Stimulated activated CD4-positive, alpha-beta T cell treated with anti-CD3 and anti-CD28 coated beads, Interleukin-12 subunit alpha, Interleukin-12 subunit beta, amount 100 ng/mL, for 48 hours (primary cell): Measurements from ENCODE around the gene AMDHD1.
"Not testable (repeated sequence)": the region's sequence is repeated elsewhere in the genome, so short reads cannot be mapped to it uniquely, and the experiment has no call there.

ENCODE experiments used
- DNase-seq, 3 donors: peaks; one replicate each; pipeline ENCODE4 v3.0.0-alpha.2; 2020; ENCODE audit warnings: low read depth in 2 of 3, low spot score in 1 of 3

AMDHD1 gene

GRCh38 chr12:95963096-95963495, 20.0 kb downstream of the AMDHD1 start:
- no peak for DNase-seq

DNA sequence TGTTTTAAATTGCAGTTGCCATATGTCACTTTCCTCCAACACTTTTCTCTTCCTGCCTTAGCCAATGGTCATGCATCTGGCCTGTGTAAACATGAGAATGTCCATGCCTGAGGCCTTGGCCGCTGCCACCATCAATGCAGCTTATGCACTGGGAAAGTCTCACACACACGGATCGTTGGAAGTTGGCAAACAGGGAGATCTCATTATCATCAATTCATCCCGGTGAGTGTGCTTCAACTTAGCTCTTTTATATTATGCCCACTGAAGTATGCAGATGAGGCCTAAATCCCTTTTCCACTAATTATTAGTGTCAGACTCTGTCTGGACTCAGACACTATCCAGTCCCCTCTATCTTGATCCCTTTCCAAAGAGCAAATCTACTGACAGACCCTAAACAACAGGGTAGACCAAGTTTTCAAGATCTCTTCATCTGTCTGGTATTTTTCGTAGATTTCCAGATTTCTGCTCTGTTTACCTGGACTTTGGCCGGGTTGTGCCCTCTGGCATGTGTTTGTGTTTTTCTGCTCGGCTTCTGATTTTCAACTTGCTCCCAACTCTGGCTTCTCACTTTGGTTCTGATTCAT, 23.2 kb downstream of the AMDHD1 start:
- DNase-seq, result no peak

DNA sequence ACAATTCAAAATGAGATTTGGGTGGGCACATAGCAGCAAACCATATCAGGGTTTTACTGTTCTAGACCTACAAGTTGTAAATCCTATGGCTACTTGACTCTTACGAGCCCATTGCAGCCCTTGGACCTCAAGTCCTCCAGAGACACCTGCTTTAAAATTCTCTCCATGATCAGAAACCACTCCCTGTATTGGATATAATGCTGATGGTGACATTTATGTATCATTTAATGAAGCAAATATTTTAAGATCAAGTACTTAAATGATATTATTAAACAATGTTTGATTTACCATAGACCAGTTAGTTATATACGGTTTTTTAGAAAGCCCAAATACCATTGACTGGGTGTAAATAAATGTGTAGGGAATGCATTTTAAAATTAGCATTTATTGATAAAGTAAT, 24.2 kb downstream of the AMDHD1 start:
- no peak for DNase-seq

- DNase-seq, result not testable (repeated sequence)
Observed at GRCh38 chr12:95969116-95969515, 26.0 kb downstream of the AMDHD1 start.

GRCh38 chr12:95970905-95971304, 27.8 kb downstream of the AMDHD1 start:
- DNase-seq, result no peak

- no peak for DNase-seq
Observed at GRCh38 chr12:95972832-95973456, 29.8 kb downstream of the AMDHD1 start.

DNA sequence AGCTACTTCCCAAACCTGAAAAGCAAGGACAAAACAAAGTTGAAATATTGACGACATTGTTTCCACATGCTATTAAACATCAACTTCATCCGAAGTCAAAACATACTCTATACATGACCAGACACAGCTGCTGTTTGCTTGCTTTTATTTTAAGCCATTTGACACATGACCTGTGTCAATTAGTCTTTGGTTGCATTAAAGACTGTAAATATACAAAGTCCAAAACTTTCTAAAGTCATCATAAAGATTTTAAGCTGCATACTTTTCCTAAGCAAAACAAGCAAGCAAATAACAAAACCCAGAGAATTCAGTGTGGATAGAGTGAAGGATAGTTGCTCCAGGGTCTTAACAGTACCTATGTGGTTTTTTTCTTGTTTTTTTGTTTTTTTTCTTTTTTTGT, 31.2 kb downstream of the AMDHD1 start:
- DNase-seq, result no peak

DNA sequence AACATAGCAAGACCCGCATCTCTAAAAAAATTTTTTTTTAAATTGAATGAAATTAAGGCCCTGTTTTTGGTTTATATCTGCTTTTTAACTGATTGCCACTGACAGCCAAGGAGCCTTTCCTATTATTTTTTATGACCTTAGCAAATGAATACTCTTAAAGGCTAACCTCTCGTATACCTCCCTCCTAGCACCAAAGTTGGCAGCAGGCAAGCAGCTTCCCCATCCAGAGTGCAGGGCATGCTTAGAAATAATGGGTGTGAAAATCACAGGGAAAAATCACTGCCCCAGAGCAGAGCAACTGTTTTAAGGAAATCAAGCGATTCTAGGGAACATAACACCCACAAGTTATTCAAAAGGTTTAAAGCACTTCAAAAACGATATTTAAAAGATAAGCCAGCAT, 32.4 kb downstream of the AMDHD1 start:
- DNase-seq, result no peak

GRCh38 chr12:95976416-95976832, 33.3 kb downstream of the AMDHD1 start:
- no peak for DNase-seq

DNA sequence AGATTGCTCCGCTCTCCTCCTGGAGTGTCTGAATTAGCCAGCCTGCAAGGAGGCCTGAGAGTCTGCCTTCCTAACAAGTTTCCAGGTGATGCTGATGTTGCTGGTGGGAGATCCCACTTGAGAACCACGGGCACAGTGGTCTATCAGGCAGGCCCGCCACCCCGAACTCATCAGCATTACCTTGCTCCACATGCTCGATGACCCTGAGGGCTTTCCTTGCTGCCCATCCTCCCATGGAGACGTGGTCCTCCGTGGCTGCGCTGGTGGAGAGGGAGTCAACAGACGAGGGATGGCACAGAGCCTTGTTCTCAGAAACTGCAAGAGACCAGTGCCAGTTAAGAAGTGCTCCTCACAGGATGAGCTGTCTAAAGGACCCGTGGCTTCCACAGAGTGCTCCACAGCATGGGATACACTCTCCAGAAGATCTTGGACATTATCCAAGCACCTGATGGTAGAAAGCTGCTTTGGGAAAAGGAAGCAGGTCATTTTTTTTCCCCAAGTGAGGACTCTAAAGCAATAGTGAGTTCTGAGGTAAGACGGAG, 34.7 kb downstream of the AMDHD1 start:
- no peak for DNase-seq

DNA sequence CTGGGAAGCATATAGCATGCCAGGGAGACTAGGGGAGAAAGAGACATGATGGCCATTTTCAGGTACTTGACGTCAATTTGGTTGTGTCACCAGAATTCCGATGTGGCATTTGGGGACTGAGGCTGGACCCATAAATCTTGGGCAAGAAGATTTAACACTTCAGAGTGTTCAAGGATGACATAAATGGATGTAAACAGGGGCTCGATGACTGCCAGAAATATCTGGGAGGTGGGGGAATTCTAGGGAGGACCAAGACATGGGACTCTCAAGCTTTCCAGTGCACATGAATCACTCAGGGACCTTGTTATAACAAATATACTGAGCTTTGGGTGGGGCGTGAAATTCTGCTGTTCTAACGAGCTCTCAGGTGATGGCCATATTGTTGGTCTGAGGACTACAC, 35.2 kb downstream of the AMDHD1 start:
- DNase-seq, result no peak

- DNase-seq, result no peak
Observed at GRCh38 chr12:95978774-95979173, 35.6 kb downstream of the AMDHD1 start.

GRCh38 chr12:95980437-95980836, 37.3 kb downstream of the AMDHD1 start:
- no peak for DNase-seq

- no peak for DNase-seq
Observed at GRCh38 chr12:95982602-95983001, 39.5 kb downstream of the AMDHD1 start.

- DNase-seq, result no peak
Observed at GRCh38 chr12:95984682-95985081, 41.6 kb downstream of the AMDHD1 start.

- no peak for DNase-seq
Observed at GRCh38 chr12:95986635-95987570, 43.8 kb downstream of the AMDHD1 start.

DNA sequence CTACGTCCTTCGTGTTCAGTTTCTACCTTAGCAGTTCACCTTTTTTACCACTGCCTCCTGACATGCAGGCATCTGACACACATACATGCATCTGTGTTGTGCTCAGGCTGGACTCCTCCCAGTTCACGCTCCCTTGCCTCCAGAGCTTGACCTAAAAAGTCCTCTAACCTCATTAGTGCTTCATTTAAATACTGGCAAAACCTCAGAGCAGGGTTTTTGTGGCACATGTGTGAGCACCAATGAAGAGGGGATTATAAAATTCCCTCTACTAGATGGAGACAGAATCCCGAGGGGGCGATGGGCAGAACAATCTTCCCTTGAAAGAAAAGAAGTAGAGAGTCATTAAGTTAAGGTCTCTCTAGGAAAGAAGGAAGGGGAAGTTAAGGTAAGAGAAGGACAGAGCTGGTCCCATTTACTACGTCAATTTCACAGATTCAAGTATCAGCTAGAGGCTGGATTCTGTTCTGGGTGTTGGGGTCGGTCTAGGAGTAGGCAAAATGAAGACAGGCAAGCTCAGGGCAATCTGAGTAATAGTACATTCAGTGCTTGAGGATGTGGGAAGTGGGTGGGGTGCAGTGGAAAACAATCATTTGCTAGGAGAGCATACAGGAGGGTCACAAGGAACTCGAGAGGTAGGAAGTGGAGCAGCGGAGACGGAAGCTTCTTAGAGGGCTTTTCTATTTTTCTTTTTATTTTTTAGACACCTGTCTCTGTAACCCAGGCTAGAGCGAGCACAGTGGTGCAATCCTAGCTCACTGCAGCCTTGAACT, 45.6 kb downstream of the AMDHD1 start:
- no peak for DNase-seq

- no peak for DNase-seq
Observed at GRCh38 chr12:95989504-95990123, 46.5 kb downstream of the AMDHD1 start.

DNA sequence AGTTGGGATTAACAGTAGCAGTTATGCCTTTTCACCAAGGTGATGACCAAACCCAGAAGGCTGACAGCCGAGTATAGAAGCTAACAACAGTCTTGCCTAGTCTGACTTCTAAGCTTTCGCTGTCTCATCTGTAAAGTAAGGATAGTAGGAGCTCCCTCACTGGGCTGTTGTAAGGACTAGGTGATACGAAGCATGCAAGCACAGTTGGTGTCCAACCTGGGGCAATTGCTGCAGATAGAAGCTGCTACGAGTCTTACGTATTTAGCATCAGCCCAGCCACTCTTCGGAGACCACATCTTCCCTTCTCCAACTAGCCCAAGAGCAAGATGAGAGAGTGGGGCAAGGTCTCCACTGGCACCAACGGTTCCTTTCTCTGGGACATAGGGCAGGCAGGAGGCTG, 47.0 kb downstream of the AMDHD1 start:
- DNase-seq, result no peak

- DNase-seq, result no peak
Observed at GRCh38 chr12:95993907-95994306, 50.8 kb downstream of the AMDHD1 start.

- no peak for DNase-seq
Observed at GRCh38 chr12:95994476-95994875, 51.3 kb downstream of the AMDHD1 start.
